ENCODE data around the gene STK17B. TPM values are rescaled to one million over a fixed set of nuclear protein-coding genes. Genes with fewer than 3 reads are reported as not detected.
"Not testable (repeated sequence)": the region's sequence is repeated elsewhere in the genome, so short reads cannot be mapped to it uniquely, and the experiment has no call there.

The STK17B gene
- total RNA-seq, 1 donor from 2014 or later, result 11.0 TPM

DNA sequence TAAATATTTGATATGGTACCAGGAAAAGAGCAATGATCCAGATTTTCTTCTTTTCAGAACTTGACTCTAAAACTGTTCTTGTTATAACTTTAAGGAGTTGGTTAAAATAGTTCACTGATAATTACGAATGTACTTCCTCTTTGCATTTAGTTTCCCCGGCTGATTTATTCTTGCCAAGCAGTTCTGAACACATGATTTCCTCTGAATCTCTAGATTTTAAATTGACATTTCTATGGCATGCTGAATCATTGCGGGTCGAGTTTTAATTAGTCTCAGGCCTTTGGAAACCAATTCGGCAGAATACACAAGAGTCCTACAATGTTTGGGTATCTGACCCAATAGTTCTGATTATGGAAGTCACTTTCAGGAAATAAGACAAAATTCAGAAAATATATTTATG lies 65.4 kb downstream of the STK17B start:
- ATAC-seq, result no peak

DNA sequence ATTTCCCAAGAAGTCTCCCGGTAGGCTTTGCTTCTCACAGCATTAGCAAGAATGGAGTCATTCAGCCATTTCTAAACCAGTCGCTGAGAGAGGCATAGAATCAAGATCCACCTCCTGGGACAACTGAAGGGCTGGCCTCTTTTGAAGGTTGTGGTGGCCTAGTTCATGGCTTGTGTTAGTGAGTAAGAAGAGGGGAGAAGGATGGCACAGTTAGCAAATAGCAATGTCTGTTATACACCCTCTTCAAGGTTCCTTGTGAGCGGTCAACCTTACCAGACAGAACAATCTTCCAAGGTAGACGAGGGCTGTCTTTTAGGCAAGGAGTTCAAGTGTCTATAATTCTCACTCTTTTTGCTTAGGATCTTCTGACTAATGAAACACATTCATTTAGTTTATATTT lies 67.3 kb downstream of the STK17B start:
- no peak for ATAC-seq

- no peak for ATAC-seq
Measured at GRCh38 chr2:196103626-196104025, 67.8 kb downstream of the STK17B start.

GRCh38 chr2:196101325-196101991 lies 69.9 kb downstream of the STK17B start:
- peak; percentile 33 for ATAC-seq

DNA sequence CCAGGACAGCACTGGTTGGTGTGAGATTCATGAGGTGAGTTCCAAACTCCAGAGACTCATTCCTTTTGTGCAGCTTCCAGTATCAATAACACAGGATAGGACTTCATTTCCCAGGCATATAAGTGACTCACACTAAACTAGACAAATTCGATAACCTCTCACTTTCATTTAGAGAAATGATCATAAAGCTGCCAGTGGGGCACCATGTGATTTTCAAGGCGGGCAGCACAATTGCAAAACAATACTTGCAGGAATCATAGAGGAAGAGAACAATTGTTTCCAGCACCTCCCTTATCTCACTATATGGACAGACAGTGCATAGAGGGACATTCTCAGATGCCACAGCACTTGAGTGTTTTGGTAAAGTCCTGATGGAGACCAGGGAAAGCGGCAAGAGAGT lies 71.5 kb downstream of the STK17B start:
- ATAC-seq, result no peak

DNA sequence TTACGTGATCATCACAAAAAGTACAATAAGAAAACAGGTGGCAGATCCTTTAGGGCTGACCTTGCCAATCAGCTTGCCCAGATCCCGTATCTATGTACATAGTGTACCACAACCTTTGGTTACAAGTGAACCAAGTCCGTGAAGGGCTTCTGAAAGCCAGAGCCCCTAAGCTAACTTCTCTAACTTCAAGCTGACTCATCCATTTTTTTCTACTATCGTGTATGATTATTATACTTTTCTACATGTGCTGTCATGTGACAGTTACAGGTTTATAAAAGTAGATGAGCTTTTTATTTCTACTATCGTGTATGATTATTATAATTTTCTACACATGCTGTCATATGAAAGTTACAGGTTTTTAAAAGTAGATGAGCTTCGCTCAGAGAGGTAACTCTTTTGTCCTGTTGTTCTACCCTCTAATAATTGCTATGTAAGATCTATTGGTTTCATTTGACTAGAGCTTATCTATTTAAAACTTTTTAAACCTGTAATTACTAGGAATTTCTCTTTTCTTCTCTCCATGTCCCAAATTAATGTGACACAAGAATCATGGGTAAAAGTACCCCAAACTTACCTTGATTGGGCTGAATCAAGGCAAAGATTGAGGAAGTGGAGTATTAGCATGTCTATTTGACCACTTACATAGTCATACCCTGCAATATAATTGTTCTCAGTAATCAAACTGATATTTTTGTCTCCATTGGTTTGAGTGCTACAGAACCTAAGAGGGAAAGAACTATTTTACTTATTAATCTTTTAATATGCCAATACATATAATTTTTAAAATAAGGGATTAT lies 73.3 kb downstream of the STK17B start:
- no peak for ATAC-seq

DNA sequence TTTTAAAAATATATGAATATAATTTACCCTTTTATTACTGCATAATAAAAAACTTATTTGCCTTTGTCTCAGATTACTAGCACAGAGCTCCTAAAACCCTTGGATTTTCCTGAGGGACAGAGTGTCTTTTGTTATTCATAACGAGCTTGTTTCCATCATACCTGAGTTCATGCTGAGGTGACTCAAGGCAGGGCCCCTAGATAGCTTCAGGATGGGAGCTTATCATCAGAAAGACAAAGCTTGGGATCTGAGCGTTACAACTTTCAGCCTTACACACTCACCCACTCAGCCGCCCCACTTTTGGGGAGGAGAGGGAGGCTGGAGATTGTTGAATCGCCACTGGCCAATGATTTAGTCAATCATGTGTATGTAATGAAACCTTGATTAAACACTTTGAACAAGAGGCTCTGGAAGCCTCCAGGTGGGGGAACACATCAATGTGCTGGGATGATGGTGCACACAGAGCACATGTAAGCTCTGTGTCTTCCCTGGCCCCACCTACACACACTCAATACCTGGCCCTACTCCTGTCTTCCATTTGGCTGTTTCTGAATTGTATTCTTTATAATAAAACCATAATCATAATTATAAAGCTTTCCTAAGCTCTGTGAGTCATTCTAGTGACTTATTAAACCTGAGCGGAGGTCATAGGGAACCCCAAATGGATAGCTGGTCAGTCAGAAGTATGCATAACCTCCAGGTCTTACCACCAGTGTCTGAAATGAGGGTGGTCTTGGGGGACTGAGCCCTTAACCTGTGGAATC lies 74.2 kb downstream of the STK17B start:
- no peak for ATAC-seq

- no peak for ATAC-seq
Measured at GRCh38 chr2:196096264-196096663, 75.1 kb downstream of the STK17B start.

GRCh38 chr2:196089448-196089847 lies 81.9 kb downstream of the STK17B start:
- not testable (repeated sequence) for ATAC-seq

GRCh38 chr2:196088203-196088602 lies 83.2 kb downstream of the STK17B start:
- peak; percentile 17 for ATAC-seq

- no peak for ATAC-seq
Measured at GRCh38 chr2:196086517-196087368, 84.6 kb downstream of the STK17B start.

DNA sequence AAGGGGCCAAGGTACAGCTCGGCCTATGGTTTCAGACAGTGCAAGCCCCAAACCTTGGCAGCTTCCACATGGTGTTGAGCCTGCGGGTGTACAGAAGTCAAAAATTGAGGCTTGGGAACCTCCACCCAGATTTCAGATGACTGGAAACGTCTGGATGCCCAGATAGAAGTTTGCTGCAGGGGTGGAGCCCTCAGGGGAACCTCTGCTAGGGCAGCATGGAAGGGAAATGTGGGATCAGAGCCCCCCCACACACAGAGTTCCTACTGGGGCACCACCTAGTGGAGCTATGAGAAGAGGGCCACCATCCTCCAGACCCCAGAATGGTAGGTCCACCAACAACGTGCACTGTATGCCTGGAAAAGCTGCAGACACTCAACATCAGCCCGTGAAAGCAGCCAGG lies 87.8 kb downstream of the STK17B start:
- ATAC-seq, result no peak

Other genes starting within 250 kb of the STK17B start
- 0.12 TPM for gene DNAH7, start 102.7 kb downstream of the STK17B start, total RNA-seq

Data from esophagus mucosa (tissue), 1 donor.